Thyroid gland (tissue), 4 donors: ENCODE data around the gene ZFP69B. TPM values are rescaled to one million over a fixed set of nuclear protein-coding genes. Genes with fewer than 3 reads are reported as not detected.

Experiments used
- DNase-seq, 2 donors: peaks; one replicate each; pipeline ENCODE4 v3.0.0-alpha.2; 2019
- H3K27ac ChIP-seq, 3 donors: fragments of 200-600 bp; sonication (generic); 1 replicate in 2 of 3; 2 replicates in 1 of 3; pipeline ENCODE4 v1.5.1; 2016 to 2019; ENCODE audit warnings: mild to moderate bottlenecking in 1 of 3, moderate library complexity in 1 of 3
- H3K27me3 ChIP-seq: fragments of 200-600 bp; sonication (generic); one replicate; pipeline ENCODE4 v1.5.1; 2019
- H3K36me3 ChIP-seq, 2 donors: fragments of 200-600 bp; sonication (generic); one replicate each; pipeline ENCODE4 v1.5.1; 2016 to 2019
- H3K4me1 ChIP-seq, 2 donors: fragments of 200-600 bp; sonication (generic); one replicate each; pipeline ENCODE4 v1.5.1; 2017 to 2019
- H3K4me3 ChIP-seq, 3 donors: fragments of 200-600 bp; sonication (generic); replicated peaks in 1 of 3; 1 replicate in 2 of 3; 2 replicates in 1 of 3; pipeline ENCODE4 v1.5.1; 2016; ENCODE audit warnings: mild to moderate bottlenecking in 1 of 3
- H3K9me3 ChIP-seq: fragments of 200-600 bp; sonication (generic); one replicate; pipeline ENCODE4 v1.5.1; 2017
- CTCF ChIP-seq, 6 experiments: fragments of 200-600 bp in 3 of 6; fragments of 450-650 bp in 3 of 6; sonication (generic) in 3 of 6; IDR thresholded peaks; one replicate each; pipeline ENCODE4 v1.5.1; 2016 to 2019; ENCODE audit warnings: antibody characterized with exemption in 6 of 6, mild to moderate bottlenecking in 2 of 6, inconsistent platforms in 1 of 6, moderate library complexity in 1 of 6
- POLR2A ChIP-seq, 2 donors: fragments of 450-650 bp; IDR thresholded peaks; one replicate each; pipeline ENCODE4 v1.6.1; 2017; ENCODE audit warnings: antibody characterized with exemption in 2 of 2, mild to moderate bottlenecking in 2 of 2, moderate library complexity in 1 of 2
- WGBS, 2 donors: methylation state at CpG; one replicate each; pipeline ENCODE4 v1.1.5; 2017; 5-methylcytosine and 5-hydroxymethylcytosine counted together
- intact Hi-C: fragments of 100-400 bp; cut with DNase I; formaldehyde crosslinking; loops from one replicate; pipeline ENCODE4 v1.15.1; 2023
- total RNA-seq, 4 donors: library from RNA; depleted of rRNA; stranded (reverse); fragments of >200 nt; gene quantifications; one replicate each; pipeline ENCODE4 v1.2.3, GENCODE V29; 2016

Gene ZFP69B
- total RNA-seq, 4 donors from 2014 or later: 0.40 to 1.0 TPM; not detected in 2

GRCh38 chr1:40414331-40414730, 35.9 kb upstream of the ZFP69B start:
- H3K36me3 ChIP-seq: peaks cover 0 to 29% of the 10 kb centered on the region in 2 donors
- TF ChIP-seq CTCF (IDR thresholded peaks at IDR 0.05): no peak
- no peak for TF ChIP-seq POLR2A (IDR thresholded peaks at IDR 0.05)
- H3K27ac ChIP-seq: no peak overlapping the region
- H3K9me3 ChIP-seq: no peaks in the 10 kb centered on the region
- H3K4me3 ChIP-seq: no peak overlapping the region
- intact Hi-C loops: no loop called here
- H3K4me1 ChIP-seq: no peaks in the 10 kb centered on the region
- DNase-seq: no peak
- 79 to 99% methylated on average over 3 of the region's 3 CpGs for WGBS, 2 donors
- no peaks in the 10 kb centered on the region for H3K27me3 ChIP-seq

- 92 to 95% methylated on average over 4 of the region's 4 CpGs for WGBS, 2 donors
- TF ChIP-seq POLR2A (IDR thresholded peaks at IDR 0.05) (no peak), CTCF (IDR thresholded peaks at IDR 0.05) (no peak)
- Histone ChIP-seq H3K9me3 (no peaks in the 10 kb centered on the region), H3K36me3 (peaks cover 0 to 29% of the 10 kb centered on the region in 2 donors), H3K27ac (no peak overlapping the region), H3K27me3 (no peaks in the 10 kb centered on the region), H3K4me3 (no peak overlapping the region), H3K4me1 (no peaks in the 10 kb centered on the region)
- DNase-seq: no peak
- intact Hi-C loops: no loop called here
Measured at GRCh38 chr1:40416709-40417108, 33.6 kb upstream of the ZFP69B start.

- TF ChIP-seq CTCF (IDR thresholded peaks at IDR 0.05) (no peak), POLR2A (IDR thresholded peaks at IDR 0.05) (no peak)
- Histone ChIP-seq H3K27me3 (no peaks in the 10 kb centered on the region), H3K36me3 (peaks cover 0 to 8% of the 10 kb centered on the region in 2 donors), H3K9me3 (no peaks in the 10 kb centered on the region), H3K4me1 (no peaks in the 10 kb centered on the region), H3K4me3 (no peak overlapping the region), H3K27ac (no peak overlapping the region)
- WGBS, 2 donors: 74 to 78% methylated on average over 15 of the region's 15 CpGs
- intact Hi-C loops: no loop called here
- DNase-seq: no peak
Measured at GRCh38 chr1:40421431-40422384, 28.6 kb upstream of the ZFP69B start.

GRCh38 chr1:40422630-40423263, 27.5 kb upstream of the ZFP69B start:
- TF ChIP-seq POLR2A (IDR thresholded peaks at IDR 0.05) (no peak), CTCF (IDR thresholded peaks at IDR 0.05) (no peak)
- intact Hi-C loops: no loop called here
- H3K4me3 ChIP-seq: no peak overlapping the region
- no peak for DNase-seq
- no peaks in the 10 kb centered on the region for H3K36me3 ChIP-seq
- H3K9me3 ChIP-seq: no peaks in the 10 kb centered on the region
- H3K27me3 ChIP-seq: no peaks in the 10 kb centered on the region
- WGBS, 2 donors: 76 to 81% methylated on average over 11 of the region's 11 CpGs
- H3K4me1 ChIP-seq: no peaks in the 10 kb centered on the region
- H3K27ac ChIP-seq: no peak overlapping the region

GRCh38 chr1:40423264-40423642, 27.0 kb upstream of the ZFP69B start:
- TF ChIP-seq CTCF (IDR thresholded peaks at IDR 0.05): no peak
- TF ChIP-seq POLR2A (IDR thresholded peaks at IDR 0.05): no peak
- no peaks in the 10 kb centered on the region for H3K36me3 ChIP-seq
- intact Hi-C loops: no loop called here
- no peak for DNase-seq
- 89 to 97% methylated on average over 4 of the region's 4 CpGs for WGBS, 2 donors
- no peak overlapping the region for H3K27ac ChIP-seq
- no peak overlapping the region for H3K4me3 ChIP-seq
- no peaks in the 10 kb centered on the region for H3K4me1 ChIP-seq
- H3K27me3 ChIP-seq: no peaks in the 10 kb centered on the region
- no peaks in the 10 kb centered on the region for H3K9me3 ChIP-seq
